Raji (cell line): ENCODE measurements around the gene TNS4.

Source experiments
- POLR2A ChIP-seq: IDR thresholded peaks from 2 replicates; pipeline ENCODE4 v1.6.1; 2011; ENCODE audit warnings: low read depth, low read length, control low read depth; ENCODE audit not compliant: insufficient read depth

Gene TNS4

GRCh38 chr17:40477796-40478195, 23.6 kb downstream of the TNS4 start:
- TF ChIP-seq POLR2A: no peak

GRCh38 chr17:40475234-40475908, 26.1 kb downstream of the TNS4 start:
- no peak for TF ChIP-seq POLR2A

DNA sequence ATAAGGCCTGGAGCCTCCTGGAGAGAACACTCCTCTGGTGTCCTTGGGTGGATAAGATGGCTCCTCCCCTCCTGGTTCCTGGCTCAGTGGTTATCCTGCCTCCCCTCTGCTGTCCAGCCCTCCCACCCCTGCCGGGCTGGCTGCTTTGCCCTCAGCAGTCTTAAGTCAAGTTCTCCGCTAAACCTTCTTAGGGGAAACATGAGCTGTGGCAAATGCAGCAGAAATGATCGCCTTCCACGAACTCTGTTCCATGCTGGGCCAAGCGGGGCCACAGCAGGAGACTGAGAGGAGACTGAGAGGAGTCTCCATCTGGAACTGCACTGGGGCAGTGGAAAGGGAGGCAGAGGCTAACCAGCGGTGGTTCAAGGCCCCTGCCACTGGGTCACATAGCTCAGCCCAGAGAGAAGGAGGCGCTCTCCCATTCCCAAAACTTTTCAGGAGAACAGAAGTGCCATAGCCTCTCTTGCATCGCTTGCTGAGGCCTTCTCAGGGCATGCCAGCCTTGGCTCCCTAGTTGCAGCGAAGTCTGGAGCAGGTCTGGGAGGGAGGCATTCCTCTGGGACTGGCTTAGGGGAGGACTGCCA, 26.9 kb downstream of the TNS4 start:
- no peak for TF ChIP-seq POLR2A

GRCh38 chr17:40473573-40474365, 27.7 kb downstream of the TNS4 start:
- no peak for TF ChIP-seq POLR2A

- TF ChIP-seq POLR2A: no peak
Observed at GRCh38 chr17:40472733-40473452, 28.5 kb downstream of the TNS4 start.

- no peak for TF ChIP-seq POLR2A
Observed at GRCh38 chr17:40471846-40472732, 29.3 kb downstream of the TNS4 start.

GRCh38 chr17:40470932-40471828, 30.2 kb downstream of the TNS4 start:
- TF ChIP-seq POLR2A: no peak

GRCh38 chr17:40469805-40470675, 31.4 kb downstream of the TNS4 start:
- no peak for TF ChIP-seq POLR2A

GRCh38 chr17:40468560-40468959, 32.9 kb downstream of the TNS4 start:
- TF ChIP-seq POLR2A: no peak

DNA sequence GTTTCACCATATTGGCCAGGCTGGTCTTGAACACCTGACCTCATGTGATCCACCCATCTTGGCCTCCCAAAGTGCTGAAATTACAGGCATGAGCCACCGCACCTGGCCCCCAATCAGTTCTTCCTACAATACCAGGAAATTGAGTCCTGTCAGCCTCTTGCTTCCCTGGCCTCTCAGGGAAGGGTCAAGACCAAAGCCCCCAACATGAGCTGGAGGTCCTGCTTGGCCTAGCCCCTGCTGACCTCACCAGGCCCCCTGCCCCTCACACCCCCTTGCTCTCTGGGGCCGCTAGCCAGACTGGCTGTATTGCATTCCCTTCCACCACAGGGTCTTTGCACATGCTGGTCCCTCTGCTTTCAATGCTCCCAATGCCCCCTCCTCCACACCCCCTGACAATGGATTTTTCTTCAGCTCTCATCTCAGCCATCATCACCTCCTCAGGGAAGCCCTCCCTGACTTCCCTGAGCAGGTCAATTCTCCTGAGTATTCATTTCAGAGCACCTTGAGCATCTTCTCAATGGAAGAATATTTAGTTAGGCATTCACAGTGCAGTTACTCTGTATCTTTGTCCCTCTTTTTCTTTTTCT, 34.0 kb downstream of the TNS4 start:
- TF ChIP-seq POLR2A: no peak

DNA sequence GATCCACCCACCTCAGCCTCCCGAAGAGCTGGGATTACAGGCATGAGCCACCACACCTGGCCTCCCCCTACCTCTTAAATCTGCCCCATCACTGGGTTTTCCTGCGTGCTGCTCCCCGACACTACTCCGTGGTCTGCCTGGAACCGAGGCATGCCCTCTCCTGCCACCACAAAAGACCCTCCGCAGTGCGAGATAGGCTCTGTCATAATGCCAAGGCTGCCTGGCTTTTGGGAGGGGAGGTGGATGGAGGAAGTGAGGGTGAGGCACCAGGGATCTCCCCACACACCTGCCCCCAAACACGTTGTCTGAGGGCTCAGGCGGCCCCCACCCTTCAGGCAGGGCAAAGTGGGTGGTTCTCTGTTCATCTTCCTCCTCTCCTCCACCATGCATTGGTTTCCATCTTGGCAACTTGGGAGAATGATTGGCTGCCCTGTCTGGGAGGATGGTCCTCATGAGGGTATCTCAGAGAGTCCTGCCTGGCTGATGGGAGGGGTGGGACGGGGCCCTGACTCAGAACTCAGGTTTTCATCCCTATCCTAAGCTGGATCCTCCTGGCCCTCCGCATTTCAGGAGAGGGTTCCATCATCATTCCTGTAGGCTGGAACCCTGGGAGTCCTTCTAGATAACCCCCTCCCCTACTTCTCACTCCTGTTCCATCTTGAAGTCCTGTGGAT, 35.0 kb downstream of the TNS4 start:
- TF ChIP-seq POLR2A: no peak

- TF ChIP-seq POLR2A: no peak
Observed at GRCh38 chr17:40464392-40464855, 37.0 kb downstream of the TNS4 start.

DNA sequence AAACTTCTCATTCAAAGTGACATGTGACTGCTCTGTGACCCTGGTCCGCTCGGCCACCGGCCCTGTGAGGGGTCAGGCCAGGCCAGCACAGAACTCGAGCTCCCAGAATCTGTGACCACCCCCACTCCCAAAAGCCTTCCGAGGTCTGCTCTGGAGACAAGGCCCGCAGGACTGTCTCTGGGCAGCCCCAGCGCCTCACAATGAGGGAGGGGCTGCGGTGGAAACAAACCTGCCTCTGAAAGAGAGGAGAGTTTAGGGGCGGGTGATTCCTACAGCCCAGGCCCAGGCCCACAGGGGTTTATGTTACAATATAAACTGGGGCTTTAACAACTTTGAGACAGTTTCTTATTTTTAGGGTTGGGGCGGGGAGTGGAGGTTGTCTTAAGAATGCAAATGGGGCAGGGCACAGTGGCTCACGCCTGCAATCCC, 38.3 kb downstream of the TNS4 start:
- TF ChIP-seq POLR2A: no peak
